Measurements from ENCODE around the gene GRAP2.

Gene GRAP2

DNA sequence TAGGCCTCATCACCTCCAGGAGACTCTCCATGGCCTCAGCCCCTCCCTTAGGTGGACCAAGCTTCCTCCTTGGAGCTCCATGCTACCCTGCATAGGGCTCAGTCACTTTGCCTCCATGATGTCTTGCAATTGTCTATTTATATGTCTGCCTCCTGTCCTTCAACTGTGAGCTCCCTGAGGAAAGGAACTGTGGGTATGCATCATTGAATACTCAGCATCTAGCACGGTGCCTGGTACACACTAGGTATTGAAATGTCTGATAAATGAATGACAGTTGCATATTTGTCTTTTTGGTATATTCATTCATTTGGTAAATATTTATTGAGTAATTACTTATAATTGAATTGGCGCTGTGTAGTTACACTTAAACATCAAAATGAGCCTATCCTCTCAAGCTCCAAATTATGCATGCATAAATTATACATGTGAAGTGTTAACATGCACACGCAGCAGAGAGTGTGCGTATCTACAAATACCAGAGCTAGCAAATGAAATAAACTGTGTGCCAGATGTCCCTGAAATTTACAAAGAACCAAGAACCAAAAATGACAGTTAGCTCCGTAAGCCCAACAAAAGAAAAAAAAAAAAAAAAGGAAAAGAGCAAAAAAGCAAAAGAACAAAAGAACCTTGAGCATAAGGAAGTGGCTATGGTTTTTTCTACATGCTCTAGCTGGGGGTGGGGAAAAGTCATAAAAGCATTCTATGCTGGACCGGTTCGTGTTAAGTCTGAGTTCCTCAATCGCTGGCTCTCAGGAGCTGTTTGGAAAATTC lies 25.2 kb downstream of the GRAP2 start:
- no peak for DNase-seq

- DNase-seq = no peak
These were observed 25.9 kb downstream of the GRAP2 start for GRCh38 chr22:39926753-39927152.

GRCh38 chr22:39927544-39927943 lies 26.7 kb downstream of the GRAP2 start:
- DNase-seq = no peak

GRCh38 chr22:39928536-39929520 lies 27.9 kb downstream of the GRAP2 start:
- no peak for DNase-seq

GRCh38 chr22:39931251-39931650 lies 30.4 kb downstream of the GRAP2 start:
- no peak for DNase-seq

- no peak for DNase-seq
These were observed 31.3 kb downstream of the GRAP2 start for GRCh38 chr22:39932166-39932565.

DNA sequence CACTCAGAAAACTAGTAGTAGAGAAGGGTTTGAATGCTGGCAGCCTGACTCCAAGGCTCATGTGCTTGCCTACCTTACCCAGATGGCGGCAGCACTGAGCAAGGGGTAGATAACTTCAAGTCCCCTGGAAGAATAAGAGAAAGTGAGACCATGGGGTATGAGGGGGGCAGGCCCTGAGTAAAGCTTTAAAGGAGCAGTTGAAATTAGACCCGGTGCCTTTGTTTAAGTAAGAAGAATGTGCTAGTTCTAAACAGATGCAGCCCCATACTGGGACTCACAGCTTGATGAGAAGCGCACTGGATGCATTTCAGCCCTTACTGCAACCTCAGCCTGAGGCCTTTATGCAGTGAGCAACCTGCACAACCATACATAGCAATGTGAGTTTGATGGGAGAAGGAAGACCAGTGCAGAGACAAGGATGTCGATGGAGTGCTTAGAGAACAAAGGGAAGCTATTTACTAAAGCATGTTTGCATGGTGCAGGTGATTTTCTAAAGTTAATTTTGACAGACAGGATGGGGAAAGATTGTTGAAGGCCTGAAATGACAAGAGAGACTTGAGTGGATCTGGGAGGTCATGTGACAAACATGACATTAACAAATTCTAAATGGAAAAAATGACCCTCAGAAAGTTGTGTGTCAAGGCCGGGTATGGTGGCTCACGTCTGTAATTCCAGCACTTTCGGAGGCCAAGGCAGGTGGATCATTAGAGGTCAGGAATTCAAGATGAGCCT lies 32.2 kb downstream of the GRAP2 start:
- DNase-seq = peak; percentile 59

- no peak for DNase-seq
These were observed 32.9 kb downstream of the GRAP2 start for GRCh38 chr22:39933741-39934140.

GRCh38 chr22:39935116-39935515 lies 34.2 kb downstream of the GRAP2 start:
- no peak for DNase-seq

- DNase-seq = no peak
These were observed 34.7 kb downstream of the GRAP2 start for GRCh38 chr22:39935612-39936011.

DNA sequence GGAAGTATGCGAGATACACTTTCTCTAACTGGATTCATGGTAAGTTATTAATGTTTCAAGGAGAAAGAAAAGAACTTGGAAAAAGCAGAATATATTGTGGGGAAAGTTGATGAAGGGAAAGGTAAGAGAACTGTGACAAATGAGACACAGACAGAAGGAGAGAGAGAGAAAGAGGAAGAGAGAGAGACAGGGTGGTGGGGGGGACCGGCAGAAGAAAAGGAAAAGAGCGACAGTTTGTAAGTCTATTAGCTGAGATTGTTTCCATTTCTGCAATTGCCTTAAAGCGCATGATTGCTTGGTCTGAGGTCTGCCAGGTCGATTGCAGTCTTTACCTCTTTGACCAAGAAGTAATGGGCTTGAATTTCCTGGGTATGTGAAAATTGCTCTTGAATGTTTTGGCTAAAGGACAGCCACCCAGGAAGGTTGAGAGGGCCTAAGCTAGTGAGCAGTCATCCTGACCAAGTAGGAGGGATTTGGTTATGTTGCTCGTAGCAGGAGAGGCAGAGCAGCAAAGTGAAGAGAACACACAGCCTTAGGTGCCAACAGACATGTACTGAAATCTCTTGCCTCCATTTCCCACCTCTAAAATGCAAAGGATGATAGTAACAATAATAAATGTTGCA lies 35.8 kb downstream of the GRAP2 start:
- DNase-seq = no peak

DNA sequence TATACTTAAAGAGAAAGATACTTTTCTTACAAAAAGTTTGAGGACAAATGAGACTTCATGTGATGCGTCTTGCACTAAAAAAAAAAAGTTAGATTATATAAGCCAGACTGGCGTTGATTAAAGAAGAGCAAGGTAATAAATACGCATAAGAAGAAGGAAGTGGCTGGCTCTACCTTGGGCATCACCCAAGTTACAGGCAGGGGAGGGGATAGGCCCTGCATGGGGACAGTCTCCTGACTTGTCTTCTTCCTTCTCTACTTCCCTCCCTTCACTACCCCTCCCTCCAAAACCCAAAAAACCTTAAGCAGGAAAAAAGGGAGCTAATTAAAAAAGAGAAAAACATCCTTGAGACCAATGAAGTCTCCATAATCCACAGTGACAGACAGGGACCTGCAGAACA lies 37.0 kb downstream of the GRAP2 start:
- DNase-seq = peak; percentile 37

DNA sequence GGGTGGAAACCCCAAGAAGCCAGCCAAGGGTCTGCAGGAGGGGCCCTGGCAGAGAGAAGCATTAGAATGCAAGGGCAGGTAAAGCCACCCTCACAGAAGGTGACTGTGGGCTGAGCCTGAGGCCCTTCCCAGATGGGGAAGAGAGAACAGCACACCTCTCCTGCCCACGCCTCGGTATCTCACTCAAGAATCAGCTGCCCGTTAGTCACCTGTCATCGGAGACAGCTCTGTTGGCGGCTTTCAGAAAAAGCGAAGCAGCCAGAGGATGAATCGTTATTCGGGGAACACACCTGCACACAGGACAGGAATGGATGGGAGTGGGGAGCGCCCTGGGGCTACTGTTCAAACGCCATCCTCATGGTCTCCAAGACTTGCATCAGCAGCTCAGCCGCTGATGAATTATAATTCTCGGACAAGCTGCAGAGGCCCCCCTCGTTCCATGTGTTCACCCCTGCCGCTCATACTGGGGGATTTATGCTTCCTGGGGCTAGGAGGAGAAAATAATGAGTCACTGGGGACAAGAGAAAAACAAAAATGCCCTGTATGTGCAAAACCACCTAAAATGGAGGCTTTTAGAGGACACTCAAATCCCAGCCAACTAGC lies 37.7 kb downstream of the GRAP2 start:
- no peak for DNase-seq

GRCh38 chr22:39939830-39940229 lies 38.9 kb downstream of the GRAP2 start:
- DNase-seq = no peak

DNA sequence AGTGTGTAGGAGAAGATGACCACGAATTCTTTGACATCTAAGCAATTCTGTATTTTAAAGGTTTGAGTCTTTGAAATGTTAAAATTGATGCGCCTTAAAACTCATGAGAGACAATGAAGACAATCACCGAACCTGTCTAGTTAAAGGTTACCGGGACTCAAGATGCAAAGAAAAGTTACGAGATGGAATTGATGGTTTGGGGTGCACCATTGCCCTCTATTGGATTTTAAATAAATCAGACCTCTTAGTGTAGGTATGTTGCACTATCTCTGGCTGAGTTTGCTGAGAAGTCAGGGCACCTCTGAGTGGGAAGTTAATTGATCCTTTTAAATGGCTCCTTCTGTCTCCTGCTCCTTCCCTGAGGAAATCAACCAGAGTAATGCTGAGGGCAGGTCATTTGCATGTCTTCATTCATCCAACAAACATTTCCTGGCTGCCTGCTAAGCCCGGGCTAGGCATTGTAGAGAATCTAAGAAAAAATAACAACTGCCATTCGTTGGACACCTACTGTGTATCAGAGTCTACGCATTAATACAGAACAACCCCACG lies 39.9 kb downstream of the GRAP2 start:
- DNase-seq = no peak

- DNase-seq = no peak
These were observed 40.7 kb downstream of the GRAP2 start for GRCh38 chr22:39941601-39942000.

DNA sequence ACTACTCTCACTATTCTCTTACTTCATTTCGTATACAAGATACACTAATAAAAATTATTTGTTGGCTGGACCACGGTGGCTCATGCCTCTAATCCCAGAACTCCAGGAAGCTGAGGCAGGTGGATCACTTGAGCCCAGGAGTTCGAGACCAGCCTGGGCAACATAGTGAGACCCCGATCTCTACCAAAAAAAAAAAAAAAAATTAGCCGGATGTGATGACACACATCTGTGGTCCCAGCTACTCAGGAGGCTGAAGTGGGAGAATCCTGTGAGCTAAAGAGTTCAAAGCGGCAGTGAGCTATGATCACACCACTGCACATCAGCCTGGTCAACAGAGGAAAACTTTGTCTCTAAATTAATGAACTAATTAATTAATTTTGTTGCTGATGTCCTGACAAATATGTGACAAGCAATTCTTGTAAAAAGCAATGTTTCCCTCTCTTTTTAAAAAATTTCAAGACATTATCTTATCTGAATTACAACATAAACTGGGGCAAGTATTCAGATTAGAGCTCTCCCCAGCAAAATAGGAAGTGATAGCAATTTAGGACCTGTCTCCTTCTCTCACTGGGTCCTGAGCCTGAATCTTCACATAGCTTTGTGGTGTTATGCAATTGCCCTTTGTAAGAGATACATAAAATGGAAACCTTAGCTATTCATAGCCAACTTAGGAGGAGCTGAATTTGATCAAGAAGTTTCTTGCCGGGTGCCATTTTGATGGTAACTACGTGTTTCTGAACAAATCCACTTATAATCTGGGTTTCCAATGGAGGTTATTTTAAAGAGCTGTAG lies 41.8 kb downstream of the GRAP2 start:
- no peak for DNase-seq

DNA sequence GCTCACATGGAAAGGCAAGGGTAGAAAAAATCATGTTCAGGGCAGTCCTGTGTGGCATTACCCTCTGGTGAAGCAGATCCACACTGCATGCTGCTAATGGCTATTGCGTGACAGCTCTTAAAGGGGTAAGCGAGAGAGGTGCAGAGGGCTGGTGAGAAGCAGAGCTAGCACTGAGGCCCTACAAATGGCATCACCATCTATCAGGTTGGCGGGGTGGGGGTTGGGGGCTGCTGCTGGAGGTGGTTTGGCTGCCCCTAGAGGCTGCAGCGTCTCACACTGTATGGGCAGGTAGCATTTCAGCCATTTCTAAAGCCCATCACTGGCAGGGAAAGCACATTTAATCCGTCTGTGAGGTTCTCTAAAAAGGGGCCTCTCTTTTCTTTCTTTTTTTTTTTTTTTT lies 42.5 kb downstream of the GRAP2 start:
- DNase-seq = peak; percentile 41

- DNase-seq = no peak
These were observed 43.3 kb downstream of the GRAP2 start for GRCh38 chr22:39943953-39944872.

- DNase-seq = no peak
These were observed 45.2 kb downstream of the GRAP2 start for GRCh38 chr22:39946126-39946502.
